CD4-positive, alpha-beta T cell treated with Interleukin-10 for 1 hour (primary cell): ENCODE data around the gene ZNF385D.
"Not testable (repeated sequence)": the region's sequence is repeated elsewhere in the genome, so short reads cannot be mapped to it uniquely, and the experiment has no call there.

Experiments used
- DNase-seq: peaks from one replicate; pipeline ENCODE4 v3.0.0-alpha.2; 2020

ZNF385D gene

DNA sequence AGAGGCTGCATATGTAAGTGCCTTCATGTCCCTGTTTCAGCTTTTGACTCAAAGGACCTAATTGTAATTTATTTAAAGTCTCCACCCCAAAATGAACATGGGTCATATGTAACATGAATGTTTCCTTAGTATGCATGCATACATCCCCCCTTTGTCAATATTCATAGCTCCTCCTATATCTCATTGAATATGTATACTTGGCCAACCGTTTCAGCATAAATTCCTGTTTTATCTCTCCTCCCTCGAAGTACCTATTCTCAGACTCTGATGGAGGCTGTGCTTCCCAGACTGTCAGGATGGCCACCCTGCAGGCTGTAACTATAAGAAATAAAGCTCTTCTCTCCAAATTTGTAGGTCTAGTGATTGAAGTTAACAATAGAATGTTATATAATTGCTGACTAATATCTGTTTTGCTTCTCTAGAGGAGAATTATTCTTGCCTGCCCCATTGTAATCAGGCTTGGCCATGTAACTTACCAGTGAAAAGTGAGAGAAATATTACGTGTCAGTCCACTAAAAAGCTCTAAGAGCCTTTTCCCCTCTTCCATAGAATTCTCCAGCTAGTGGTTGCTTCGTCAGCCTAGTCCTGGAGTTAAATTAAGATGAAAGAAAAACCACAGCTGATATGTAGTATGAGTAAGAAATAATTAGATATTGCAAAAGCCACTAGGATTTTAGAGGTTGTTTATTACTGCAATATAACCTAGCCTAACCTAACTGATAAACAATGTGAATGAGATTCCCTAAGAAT is 245.1 kb downstream of the ZNF385D start:
- no peak for DNase-seq

DNA sequence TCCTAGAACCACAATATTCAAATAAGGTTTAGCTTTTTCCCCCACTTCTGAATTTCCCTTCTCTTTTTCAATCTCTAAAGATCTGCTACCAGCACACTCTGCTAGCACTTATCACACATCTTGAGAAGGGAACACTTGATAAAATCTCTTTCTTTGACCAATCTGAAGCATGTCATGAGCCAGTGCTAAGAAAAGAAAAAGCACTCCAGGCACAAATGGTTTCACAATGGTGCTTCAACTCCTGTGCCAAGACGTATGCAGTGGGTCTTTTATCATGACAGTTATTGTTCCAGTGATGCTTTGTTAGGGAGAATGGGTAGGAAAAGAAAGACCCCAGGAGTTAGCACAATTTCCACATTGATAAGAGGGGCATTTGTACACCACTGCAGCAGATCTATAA is 248.4 kb downstream of the ZNF385D start:
- no peak for DNase-seq

DNA sequence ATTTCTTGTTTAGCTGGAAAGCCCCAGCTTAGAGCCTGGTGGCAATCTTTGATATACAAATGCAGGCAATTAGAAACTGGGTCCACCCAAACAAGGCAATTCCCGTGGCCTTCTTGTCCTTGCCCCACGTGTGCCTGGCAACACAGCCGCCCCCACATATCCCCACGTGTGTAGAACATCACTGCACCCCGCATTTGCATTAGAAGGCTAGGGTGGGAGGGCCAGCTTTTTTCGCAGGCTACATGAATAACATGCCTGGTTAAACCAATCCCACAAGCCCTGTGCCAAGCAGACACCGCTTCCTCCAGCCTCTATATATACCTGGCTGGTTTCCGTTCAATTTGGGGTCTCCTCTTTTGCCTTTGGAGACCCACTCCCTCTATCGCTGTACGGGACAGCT is 250.2 kb downstream of the ZNF385D start:
- DNase-seq, result no peak

DNA sequence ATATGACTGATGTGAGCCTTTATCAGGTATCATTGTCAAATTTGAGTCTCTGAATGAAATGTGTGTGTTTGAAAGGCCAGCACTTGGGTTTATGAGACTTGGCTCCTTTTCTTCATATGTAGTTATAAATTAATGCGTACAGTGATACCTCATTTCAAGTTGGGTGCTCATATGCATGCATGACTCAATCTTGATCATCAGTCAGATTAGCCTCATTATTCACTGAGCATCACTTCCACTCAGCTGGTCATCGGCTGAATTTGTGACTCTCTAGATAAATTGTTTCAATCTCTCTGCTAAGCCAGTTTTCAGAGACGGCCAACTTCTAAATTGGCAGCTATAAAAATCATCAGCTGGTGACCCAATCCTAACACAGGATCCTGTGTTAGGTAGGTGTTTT is 260.3 kb downstream of the ZNF385D start:
- not testable (repeated sequence) for DNase-seq

DNA sequence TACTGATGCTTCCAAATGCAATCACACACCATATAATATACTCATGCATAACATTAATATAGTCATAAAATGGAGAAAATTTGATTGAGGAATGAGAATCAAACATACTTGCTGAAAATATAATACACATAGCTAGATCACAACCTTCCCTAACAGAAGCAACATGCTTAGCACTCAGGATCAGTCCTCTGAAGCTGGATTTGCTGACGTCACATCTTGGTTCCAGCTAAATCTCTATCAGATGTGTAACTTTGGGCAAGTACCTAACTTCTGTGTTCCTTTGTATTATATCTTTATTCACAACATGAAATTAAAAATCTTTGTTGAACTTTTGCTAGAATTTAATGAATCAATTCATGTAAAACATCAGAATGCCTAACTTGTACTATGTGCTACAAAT is 263.5 kb downstream of the ZNF385D start:
- DNase-seq, result no peak

DNA sequence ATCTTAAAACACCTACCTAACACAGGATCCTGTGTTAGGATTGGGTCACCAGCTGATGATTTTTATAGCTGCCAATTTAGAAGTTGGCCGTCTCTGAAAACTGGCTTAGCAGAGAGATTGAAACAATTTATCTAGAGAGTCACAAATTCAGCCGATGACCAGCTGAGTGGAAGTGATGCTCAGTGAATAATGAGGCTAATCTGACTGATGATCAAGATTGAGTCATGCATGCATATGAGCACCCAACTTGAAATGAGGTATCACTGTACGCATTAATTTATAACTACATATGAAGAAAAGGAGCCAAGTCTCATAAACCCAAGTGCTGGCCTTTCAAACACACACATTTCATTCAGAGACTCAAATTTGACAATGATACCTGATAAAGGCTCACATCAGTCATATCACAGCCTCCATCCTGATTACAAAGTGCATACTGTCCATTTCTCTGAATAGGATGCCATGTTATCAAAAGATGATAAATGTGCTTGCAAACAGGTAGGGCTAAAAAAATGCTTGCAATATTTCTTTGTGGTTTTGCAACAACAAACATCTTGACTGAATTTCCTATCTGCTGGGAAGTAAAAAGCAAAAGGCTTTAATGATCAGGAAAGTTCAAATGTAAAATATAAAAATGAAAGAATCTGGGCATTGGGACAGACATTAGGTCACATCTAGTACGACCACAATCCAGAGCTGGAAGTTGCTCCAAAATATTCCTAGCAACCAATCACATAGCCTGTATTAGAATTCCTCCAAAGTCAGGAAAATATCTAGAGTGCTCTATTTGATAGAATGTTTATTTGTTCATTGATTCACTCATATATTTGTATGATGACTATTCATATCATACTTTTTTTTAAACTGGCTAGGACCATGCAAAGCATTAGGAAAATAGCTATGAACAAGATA is 264.7 kb downstream of the ZNF385D start:
- DNase-seq, result not testable (repeated sequence)

DNA sequence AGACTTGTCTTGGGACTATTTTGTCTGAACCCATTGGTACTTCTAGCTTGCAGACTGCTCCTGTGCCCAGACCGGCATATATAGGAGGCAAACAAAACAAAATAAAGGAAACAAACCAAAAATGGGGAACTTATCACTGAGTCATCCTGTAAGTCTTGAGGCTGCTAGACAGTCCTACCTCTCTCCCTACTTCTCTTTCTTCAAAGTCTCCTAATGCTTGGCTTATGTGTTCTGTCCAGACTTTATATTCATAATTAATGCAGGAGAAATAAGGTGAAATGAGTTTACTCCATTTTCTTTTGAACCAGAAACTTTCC is 266.2 kb downstream of the ZNF385D start:
- no peak for DNase-seq

DNA sequence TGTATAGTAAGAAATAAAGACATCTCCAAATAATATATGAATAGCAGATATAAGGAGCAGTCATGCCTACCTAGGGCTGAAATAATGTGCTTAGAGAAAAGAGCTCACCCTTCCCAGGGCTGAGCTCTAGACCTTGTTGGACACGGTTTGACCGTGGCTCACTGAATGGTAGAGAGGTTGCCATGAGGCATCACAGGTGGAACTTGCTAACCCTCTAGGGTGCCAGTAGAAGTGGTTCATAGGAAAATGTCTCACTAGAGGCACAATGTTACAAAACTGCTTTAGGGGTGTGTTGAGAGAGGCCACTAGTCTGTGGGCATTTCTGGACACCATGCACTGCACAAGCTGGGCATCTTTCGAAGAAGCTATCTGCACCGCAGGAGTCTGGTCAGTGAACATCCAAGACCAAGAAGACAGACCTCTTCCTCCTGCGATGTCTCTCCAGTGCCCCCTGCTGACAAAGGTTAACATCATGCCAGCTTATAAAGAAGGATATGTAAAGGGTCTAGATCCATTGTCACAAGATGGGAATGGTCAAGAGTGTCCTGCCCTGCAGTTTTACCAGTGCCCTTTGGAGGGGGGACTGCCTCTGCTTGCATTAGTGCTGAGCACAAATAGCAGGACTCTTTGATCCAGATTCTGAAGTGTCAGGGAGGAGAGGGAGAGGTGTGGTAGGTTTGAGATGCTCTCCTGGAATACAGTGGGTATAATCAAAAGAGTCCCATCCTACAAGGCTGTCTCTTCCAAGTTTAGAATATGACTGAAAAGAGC is 266.8 kb downstream of the ZNF385D start:
- no peak for DNase-seq

DNA sequence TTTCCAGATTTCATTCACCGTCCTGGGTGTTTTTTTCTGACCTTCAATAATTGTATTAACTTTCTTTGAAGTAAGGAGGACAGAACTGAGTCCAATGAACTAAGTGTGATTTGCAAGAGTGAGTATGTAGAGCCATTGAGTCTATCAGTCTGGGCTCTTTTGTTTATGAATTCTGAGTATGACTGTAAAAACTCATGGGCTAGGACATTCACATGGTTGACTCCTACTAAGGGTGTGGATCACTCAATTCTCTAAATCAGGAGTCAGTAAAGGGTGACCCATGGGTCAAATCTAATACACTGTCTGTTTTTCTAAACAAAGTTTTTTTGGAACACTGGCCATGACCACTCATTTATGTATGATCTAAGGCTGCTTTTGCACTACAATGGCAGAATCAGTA is 269.0 kb downstream of the ZNF385D start:
- no peak for DNase-seq

DNA sequence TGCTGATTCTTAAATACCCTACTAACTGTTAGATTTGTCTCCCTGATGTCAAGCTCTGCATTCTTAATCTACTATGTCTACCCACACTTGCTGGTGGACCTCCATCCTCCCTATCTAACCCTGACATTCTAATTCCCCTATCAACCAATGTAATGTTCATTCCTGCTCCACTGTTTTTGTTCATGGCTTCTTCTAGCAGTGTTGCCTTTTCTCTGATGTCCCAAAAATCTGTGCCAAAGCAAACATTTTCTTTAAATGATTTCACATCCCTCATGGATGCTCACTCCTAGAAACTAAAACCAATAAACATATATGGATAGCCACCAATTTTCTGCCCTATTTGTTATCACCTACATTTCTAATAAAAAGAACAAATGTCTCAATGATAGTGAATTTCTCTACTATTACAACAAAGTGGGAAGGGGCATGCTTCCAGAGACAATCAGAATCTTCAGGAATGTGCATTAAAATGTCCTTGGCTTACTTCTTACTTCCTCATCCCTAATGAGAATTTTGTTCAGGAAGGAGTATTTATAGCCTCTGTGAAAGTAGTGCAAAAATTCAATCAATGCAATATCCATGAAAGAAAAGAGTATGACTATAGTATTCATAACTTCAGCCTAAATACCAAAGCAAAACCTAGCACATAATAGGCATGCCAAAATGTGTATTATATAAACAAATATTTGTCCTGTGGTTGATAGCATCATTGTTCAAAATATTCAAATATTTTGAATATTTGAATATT is 273.3 kb downstream of the ZNF385D start:
- DNase-seq, result no peak

DNA sequence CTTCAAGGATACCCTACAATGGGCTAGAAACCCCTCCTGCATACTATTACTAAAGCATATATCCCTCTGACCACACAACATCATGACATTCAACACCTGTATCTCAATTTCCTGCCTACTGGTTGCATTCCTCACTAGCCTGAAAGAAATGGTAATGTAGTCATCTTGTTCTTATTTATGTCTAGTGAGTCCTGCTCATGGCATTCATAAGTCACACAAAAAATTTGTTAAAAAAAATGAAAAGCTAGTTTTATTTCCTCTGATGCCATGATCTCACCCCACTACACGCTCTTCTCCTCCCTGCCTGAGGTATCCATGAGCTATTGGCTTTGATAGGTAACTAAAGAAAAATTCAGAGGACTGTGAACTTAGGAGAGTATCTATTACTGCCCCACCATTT is 284.5 kb downstream of the ZNF385D start:
- no peak for DNase-seq

DNA sequence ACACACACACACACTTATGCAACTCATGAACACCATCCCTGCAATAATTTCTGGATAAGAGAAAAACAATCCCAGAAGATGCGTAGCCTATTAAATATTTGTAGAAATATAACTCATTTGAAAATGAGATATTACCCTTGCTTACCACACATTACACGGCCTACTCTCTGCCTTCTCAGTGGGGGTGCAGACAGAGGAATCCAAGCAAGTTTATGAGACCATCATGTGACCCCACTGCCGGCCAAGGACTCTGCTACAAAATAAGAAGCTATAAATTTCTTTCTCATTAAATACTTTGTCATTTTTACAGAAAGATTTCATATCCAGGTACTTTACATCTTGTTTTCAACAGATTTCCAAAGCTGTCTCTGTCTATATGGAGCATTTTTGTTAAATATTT is 286.3 kb downstream of the ZNF385D start:
- no peak for DNase-seq

DNA sequence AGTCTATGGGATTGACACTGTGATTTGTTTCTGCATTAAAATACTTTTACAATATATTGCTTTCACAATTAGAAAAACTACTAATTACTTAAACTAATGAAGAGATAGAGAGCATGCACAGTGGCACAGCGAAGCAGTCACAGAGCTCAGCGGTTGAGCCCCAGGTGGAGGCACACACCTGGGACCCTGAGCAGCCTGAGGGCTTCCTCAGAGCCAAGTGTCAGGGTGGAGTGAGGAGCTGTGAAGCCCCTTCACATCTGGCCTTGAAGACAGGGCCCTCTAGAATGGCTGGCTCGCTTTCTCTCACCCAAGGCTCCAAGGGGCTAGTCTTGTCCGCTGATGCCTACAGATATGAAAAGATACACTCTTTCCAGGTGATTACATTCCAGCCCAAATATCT is 287.7 kb downstream of the ZNF385D start:
- no peak for DNase-seq

DNA sequence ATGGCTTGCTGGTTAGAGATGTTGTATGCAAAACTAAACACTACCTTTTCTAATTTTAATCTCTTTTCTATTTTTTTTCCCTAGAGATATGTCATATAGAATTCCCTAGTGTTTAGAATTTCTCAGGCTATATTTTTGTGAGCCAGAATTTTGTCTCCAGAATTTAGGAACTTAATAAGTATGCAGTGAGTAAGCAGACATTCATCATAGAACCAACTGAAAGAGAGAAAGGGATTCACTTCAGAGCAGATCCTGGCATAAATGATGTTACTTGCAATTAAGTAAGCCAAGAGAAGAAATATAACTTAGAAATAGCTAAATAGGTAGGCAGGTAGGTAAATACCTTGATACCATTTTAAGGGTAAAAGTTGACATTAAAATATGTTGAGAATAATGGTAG is 288.9 kb downstream of the ZNF385D start:
- no peak for DNase-seq

DNA sequence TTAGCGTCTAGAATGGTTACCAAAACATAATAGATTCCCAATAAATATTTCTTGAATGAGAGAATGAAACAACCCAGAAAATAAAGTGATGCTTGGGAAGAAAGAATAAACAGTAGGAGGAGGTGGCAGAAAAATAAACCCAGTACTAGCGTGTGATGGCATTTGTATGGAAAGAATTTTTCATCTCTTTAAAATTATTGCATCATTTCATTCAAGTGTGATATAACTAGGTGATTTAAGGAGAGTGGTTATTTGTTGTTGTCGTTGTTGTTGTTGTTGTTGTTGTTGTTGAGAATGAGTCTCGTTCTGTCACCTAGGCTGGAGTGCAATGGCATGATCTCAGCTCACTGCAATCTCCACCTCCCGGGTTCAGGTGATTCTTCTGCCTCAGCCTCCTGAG is 293.9 kb downstream of the ZNF385D start:
- no peak for DNase-seq

DNA sequence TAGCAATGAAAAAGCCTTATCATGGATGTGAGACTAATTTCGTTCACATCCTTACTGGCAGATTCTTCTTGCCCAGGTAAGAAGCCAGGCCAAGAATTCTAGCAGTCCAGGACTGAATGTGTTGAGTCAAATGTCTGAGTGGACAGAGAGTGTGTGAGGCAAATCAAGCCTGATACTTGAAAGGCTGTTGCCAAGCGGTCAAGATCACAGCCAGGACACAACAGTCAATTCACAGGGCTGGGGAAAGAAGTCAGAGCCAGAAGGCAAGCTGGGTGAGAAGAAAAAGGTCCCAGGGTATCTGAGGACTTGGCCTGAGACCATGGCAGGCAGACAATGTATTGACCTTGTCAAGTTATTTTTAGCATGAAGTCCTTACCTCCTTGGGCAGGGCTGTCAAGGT is 301.3 kb downstream of the ZNF385D start:
- DNase-seq, result no peak

DNA sequence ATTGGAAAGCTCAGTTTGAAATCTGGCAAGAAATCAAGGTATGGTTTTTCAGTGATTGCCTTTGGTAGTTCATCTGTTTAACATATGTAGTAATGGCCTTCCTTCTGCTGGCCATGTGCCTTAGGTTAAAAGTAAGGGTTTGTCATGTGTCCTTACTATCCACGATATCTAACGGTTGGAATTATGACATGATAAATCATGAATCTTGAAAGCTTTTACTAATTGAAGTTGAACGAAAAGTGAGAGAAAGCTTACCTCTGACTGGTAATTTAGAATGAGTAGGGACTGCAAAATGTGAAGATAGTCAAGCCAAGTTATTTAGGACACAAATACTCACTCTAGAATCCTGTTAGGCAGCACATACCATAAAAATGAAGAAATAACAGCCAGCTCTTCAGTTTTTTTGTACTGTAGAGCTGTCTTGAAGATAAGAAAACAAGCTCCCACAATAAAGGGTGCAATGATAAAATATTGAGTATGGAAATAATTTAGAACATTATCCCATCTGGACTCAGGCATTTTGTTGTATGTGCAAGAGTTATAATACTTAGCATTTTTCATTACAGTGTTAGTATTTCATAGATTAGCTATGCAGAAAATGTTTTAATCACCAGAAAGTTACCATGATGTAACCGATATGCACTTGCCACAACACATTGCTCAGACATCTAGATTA is 303.4 kb downstream of the ZNF385D start:
- DNase-seq, result no peak

DNA sequence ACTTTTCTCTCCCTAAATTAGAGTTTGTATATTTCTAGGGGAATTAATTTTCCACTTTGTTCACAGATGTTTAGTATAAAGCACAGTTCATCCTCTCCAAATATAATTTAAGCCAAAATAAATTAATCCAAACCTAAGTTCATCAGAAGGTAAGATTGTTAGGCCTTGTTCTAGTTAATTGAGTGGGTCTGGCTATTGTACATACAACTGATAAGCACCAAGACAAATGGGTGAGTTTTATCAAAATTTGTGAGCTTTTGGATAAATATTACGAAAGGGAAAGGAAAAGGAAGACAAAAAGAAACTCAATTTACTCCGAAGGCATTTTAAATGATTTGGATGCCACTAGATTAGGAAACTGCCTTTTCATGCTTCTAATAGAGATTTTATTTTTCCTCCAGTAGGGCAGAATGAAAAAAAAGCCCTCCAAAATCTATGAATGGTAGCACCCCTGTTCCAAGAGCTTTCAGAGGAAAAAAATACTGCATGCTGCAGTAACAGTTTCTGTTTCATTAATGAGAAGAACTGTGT is 304.0 kb downstream of the ZNF385D start:
- DNase-seq, result no peak

DNA sequence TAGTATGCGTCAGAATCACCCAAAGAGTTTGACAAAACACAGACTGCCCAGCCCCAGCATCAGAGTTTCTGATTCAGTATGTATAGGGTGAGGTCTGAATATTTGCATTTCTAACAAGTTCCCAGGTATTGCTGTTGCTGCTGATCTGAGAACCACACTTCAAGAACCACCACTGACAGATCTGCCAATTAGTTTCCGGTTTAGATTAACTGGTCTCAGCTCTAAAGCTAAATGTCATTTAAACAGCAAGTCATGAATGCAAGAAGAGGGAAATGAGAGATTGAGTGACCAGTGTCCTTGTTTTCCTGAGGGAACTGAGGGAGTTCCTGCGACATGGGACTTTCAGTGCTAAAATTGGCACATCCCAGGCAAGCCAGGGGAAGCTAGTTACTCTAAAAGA is 305.0 kb downstream of the ZNF385D start:
- DNase-seq, result no peak

DNA sequence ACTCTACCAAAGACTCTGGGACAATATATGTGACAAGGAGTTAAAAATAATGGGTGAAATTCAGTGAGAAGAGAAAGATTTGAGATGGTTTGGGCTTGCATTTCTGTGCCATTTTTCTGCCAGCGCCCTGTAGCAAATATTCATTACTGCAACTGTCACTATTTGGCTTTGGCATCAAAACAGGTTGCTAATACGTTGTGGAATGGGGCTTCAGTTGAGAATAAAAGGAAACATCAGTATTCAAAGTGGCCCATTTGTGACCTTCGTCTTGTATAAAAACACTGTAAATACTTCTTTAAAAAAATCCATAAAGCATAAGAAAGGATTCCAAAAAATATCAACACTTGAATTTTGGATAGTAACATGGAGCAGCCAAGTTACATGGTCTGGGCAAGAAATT is 309.2 kb downstream of the ZNF385D start:
- DNase-seq, result no peak

DNA sequence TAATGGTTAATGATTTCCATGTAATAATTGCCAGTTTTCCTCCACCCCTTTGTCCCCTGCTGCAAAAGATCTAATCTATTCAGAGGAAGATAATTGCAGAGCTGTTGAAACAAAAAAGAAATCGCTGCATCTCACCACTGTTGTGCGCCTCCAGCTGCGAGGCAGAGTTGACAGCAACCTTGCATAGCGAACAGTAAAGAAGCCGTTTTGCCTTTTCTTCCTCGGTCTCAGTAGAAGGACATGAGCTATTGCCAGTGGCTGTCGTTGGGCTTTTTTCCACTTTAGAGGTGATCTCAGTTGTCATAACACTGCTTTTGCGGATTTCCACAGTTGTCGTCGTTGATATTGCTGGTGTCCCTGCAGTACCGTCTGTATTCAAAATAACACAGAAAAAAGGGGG is 314.2 kb downstream of the ZNF385D start:
- DNase-seq, result no peak

DNA sequence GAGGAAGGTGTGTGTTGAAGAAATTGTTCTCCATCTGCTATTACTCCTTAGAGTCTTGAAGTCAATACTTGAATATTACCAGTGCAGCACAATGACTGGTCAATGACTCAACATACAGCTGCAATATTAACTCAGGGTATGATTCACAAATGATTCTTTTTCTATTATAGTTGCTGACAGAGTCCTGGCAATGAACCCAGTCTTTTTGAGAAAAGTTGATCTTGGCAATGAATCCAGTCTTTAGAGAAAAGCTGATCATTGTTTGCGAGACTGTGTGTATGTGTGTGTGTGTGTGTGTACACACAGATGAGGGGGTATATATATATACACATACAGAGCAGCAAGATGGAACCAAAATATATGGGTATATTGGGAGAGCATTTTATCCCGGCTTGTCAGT is 315.1 kb downstream of the ZNF385D start:
- no peak for DNase-seq
